ENCODE results near the gene USP43.

USP43 gene

GRCh38 chr17:9768381-9768934 lies 123.1 kb downstream of the USP43 start:
- no peak overlapping the region for H3K4me3 Mint-ChIP-seq
- no peaks in the 10 kb centered on the region for H3K9me3 Mint-ChIP-seq
- H3K36me3 Mint-ChIP-seq (ENCODE audit: low read depth), result no peaks in the 10 kb centered on the region
- peak; percentile 60 to 66 (median 65) for TF ChIP-seq CTCF (IDR thresholded peaks at IDR 0.05; ENCODE audit: unreplicated experiment in 3 of 3)
- peaks cover 5% of the 10 kb centered on the region for H3K4me1 Mint-ChIP-seq
- peaks cover 20% of the 10 kb centered on the region for H3K27me3 Mint-ChIP-seq (ENCODE audit: low read depth)
- no peak overlapping the region for H3K27ac Mint-ChIP-seq

GRCh38 chr17:9769036-9769695 lies 123.8 kb downstream of the USP43 start:
- Mint-ChIP-seq H3K27me3 (ENCODE audit: low read depth) (peaks cover 20% of the 10 kb centered on the region), H3K4me1 (no peaks in the 10 kb centered on the region), H3K27ac (no peak overlapping the region), H3K36me3 (ENCODE audit: low read depth) (no peaks in the 10 kb centered on the region), H3K4me3 (no peak overlapping the region), H3K9me3 (no peaks in the 10 kb centered on the region)
- no peak for TF ChIP-seq CTCF (IDR thresholded peaks at IDR 0.05; ENCODE audit: unreplicated experiment in 3 of 3)

GRCh38 chr17:9771465-9771864 lies 126.1 kb downstream of the USP43 start:
- Mint-ChIP-seq H3K4me1 (no peaks in the 10 kb centered on the region), H3K36me3 (ENCODE audit: low read depth) (no peaks in the 10 kb centered on the region), H3K27me3 (ENCODE audit: low read depth) (peaks cover 17% of the 10 kb centered on the region), H3K4me3 (no peak overlapping the region), H3K9me3 (peaks cover 4% of the 10 kb centered on the region), H3K27ac (no peak overlapping the region)
- TF ChIP-seq CTCF (IDR thresholded peaks at IDR 0.05; ENCODE audit: unreplicated experiment in 3 of 3), result no peak

- H3K9me3 Mint-ChIP-seq, result peaks cover 10% of the 10 kb centered on the region
- H3K4me1 Mint-ChIP-seq, result no peaks in the 10 kb centered on the region
- no peak overlapping the region for H3K27ac Mint-ChIP-seq
- H3K36me3 Mint-ChIP-seq (ENCODE audit: low read depth), result no peaks in the 10 kb centered on the region
- peaks cover 18% of the 10 kb centered on the region for H3K27me3 Mint-ChIP-seq (ENCODE audit: low read depth)
- no peak overlapping the region for H3K4me3 Mint-ChIP-seq
- no peak for TF ChIP-seq CTCF (IDR thresholded peaks at IDR 0.05; ENCODE audit: unreplicated experiment in 3 of 3)
Measured at GRCh38 chr17:9772658-9773057, 127.3 kb downstream of the USP43 start.

- no peaks in the 10 kb centered on the region for H3K36me3 Mint-ChIP-seq (ENCODE audit: low read depth)
- H3K9me3 Mint-ChIP-seq, result peaks cover 10% of the 10 kb centered on the region
- no peaks in the 10 kb centered on the region for H3K4me1 Mint-ChIP-seq
- TF ChIP-seq CTCF (IDR thresholded peaks at IDR 0.05; ENCODE audit: unreplicated experiment in 3 of 3), result no peak
- peaks cover 20% of the 10 kb centered on the region for H3K27me3 Mint-ChIP-seq (ENCODE audit: low read depth)
- H3K4me3 Mint-ChIP-seq, result no peak overlapping the region
- no peak overlapping the region for H3K27ac Mint-ChIP-seq
Measured at GRCh38 chr17:9776911-9777310, 131.6 kb downstream of the USP43 start.

Measured in nephron (organoid).